ENCODE data around the gene CRYGA.

The CRYGA gene

DNA sequence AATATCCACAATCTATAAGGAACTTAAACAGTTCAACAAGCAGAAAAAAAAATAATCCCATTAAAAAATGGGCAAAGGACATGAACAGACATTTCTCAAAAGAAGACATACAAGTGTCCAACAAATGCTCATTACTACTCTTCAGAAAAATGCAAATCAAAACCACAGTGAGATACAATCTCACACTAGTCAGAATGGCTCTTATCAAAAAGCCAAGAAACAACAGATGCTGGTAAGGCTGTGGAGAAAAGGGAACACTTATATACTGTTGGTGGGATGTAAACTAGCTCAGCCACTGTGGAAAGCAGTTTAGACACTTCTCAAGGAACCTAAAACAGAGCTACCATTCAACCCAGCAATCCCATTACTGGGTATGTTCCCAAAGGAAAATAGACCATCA, 10.2 kb downstream of the CRYGA start:
- Histone ChIP-seq H3K4me2 (ENCODE audit: low read length) (no peak overlapping the region), H3K9me2 (replicated peaks; ENCODE audit: control insufficient read depth, low read length) (no peaks in the 10 kb centered on the region), H3K36me3 (ENCODE audit: control insufficient read depth, low read length) (no peaks in the 10 kb centered on the region), H3K4me1 (ENCODE audit: control insufficient read depth, low read length) (no peaks in the 10 kb centered on the region), H3K27me3 (ENCODE audit: control insufficient read depth, low read length) (no peaks in the 10 kb centered on the region), H4K20me1 (ENCODE audit: control insufficient read depth, insufficient read depth, low read depth, low read length) (no peaks in the 10 kb centered on the region), H3K9me3 (ENCODE audit: control insufficient read depth, insufficient read depth, low read length) (no peaks in the 10 kb centered on the region; the same call in 1 of the 2 replicates), H3K4me3 (ENCODE audit: low read length) (no peak overlapping the region), H3K27ac (ENCODE audit: low read depth, low read length) (no peak overlapping the region), H3K79me2 (ENCODE audit: control insufficient read depth, low read length) (no peaks in the 10 kb centered on the region), H3F3A (ENCODE audit: control insufficient read depth, insufficient read depth) (no peaks in the 10 kb centered on the region)
- TF ChIP-seq, protein P1, sequence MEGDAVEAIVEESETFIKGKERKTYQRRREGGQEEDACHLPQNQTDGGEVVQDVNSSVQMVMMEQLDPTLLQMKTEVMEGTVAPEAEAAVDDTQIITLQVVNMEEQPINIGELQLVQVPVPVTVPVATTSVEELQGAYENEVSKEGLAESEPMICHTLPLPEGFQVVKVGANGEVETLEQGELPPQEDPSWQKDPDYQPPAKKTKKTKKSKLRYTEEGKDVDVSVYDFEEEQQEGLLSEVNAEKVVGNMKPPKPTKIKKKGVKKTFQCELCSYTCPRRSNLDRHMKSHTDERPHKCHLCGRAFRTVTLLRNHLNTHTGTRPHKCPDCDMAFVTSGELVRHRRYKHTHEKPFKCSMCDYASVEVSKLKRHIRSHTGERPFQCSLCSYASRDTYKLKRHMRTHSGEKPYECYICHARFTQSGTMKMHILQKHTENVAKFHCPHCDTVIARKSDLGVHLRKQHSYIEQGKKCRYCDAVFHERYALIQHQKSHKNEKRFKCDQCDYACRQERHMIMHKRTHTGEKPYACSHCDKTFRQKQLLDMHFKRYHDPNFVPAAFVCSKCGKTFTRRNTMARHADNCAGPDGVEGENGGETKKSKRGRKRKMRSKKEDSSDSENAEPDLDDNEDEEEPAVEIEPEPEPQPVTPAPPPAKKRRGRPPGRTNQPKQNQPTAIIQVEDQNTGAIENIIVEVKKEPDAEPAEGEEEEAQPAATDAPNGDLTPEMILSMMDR (IDR thresholded peaks at IDR 0.05; ENCODE audit: low read depth, low read length, poor library complexity, severe bottlenecking), result no peak
- no peak for TF ChIP-seq EZH2phosphoT487 (IDR thresholded peaks at IDR 0.05; ENCODE audit: borderline replicate concordance, low read length)

GRCh38 chr2:208150956-208151355, 12.4 kb downstream of the CRYGA start:
- Histone ChIP-seq H3K27ac (ENCODE audit: low read depth, low read length) (no peak overlapping the region), H3K4me1 (ENCODE audit: control insufficient read depth, low read length) (no peaks in the 10 kb centered on the region), H3K36me3 (ENCODE audit: control insufficient read depth, low read length) (no peaks in the 10 kb centered on the region), H3K27me3 (ENCODE audit: control insufficient read depth, low read length) (no peaks in the 10 kb centered on the region), H3K9me2 (replicated peaks; ENCODE audit: control insufficient read depth, low read length) (no peaks in the 10 kb centered on the region), H4K20me1 (ENCODE audit: control insufficient read depth, insufficient read depth, low read depth, low read length) (no peaks in the 10 kb centered on the region; the same call in 1 of the 2 replicates), H3K9me3 (ENCODE audit: control insufficient read depth, insufficient read depth, low read length) (no peaks in the 10 kb centered on the region; the same call in 1 of the 2 replicates), H3F3A (ENCODE audit: control insufficient read depth, insufficient read depth) (no peaks in the 10 kb centered on the region), H3K4me2 (ENCODE audit: low read length) (no peak overlapping the region), H3K4me3 (ENCODE audit: low read length) (no peak overlapping the region), H3K79me2 (ENCODE audit: control insufficient read depth, low read length) (no peaks in the 10 kb centered on the region)
- no peak for TF ChIP-seq EZH2phosphoT487 (IDR thresholded peaks at IDR 0.05; ENCODE audit: borderline replicate concordance, low read length)
- TF ChIP-seq, protein P1 (IDR thresholded peaks at IDR 0.05; ENCODE audit: low read depth, low read length, poor library complexity, severe bottlenecking), result no peak

- Histone ChIP-seq H3K9me3 (ENCODE audit: control insufficient read depth, insufficient read depth, low read length) (no peaks in the 10 kb centered on the region; the same call in 1 of the 2 replicates), H4K20me1 (ENCODE audit: control insufficient read depth, insufficient read depth, low read depth, low read length) (no peaks in the 10 kb centered on the region; the same call in 1 of the 2 replicates), H3K9me2 (replicated peaks; ENCODE audit: control insufficient read depth, low read length) (no peaks in the 10 kb centered on the region), H3K4me2 (ENCODE audit: low read length) (no peak overlapping the region), H3K79me2 (ENCODE audit: control insufficient read depth, low read length) (no peaks in the 10 kb centered on the region), H3K4me3 (ENCODE audit: low read length) (no peak overlapping the region), H3K27me3 (ENCODE audit: control insufficient read depth, low read length) (no peaks in the 10 kb centered on the region), H3K36me3 (ENCODE audit: control insufficient read depth, low read length) (no peaks in the 10 kb centered on the region), H3F3A (ENCODE audit: control insufficient read depth, insufficient read depth) (no peaks in the 10 kb centered on the region), H3K27ac (ENCODE audit: low read depth, low read length) (no peak overlapping the region), H3K4me1 (ENCODE audit: control insufficient read depth, low read length) (no peaks in the 10 kb centered on the region)
- no peak for TF ChIP-seq EZH2phosphoT487 (IDR thresholded peaks at IDR 0.05; ENCODE audit: borderline replicate concordance, low read length)
Observed at GRCh38 chr2:208150094-208150493, 13.3 kb downstream of the CRYGA start.

- H3K4me1 ChIP-seq (ENCODE audit: control insufficient read depth, low read length), result no peaks in the 10 kb centered on the region
- H3K79me2 ChIP-seq (ENCODE audit: control insufficient read depth, low read length), result no peaks in the 10 kb centered on the region
- no peaks in the 10 kb centered on the region for H3K9me2 ChIP-seq (replicated peaks; ENCODE audit: control insufficient read depth, low read length)
- H3K4me3 ChIP-seq (ENCODE audit: low read length), result no peak overlapping the region
- H3K36me3 ChIP-seq (ENCODE audit: control insufficient read depth, low read length), result no peaks in the 10 kb centered on the region
- H3K27me3 ChIP-seq (ENCODE audit: control insufficient read depth, low read length), result no peaks in the 10 kb centered on the region
- no peaks in the 10 kb centered on the region; the same call in 1 of the 2 replicates for H3K9me3 ChIP-seq (ENCODE audit: control insufficient read depth, insufficient read depth, low read length)
- no peaks in the 10 kb centered on the region; the same call in 1 of the 2 replicates for H4K20me1 ChIP-seq (ENCODE audit: control insufficient read depth, insufficient read depth, low read depth, low read length)
- no peak overlapping the region for H3K27ac ChIP-seq (ENCODE audit: low read depth, low read length)
- no peak overlapping the region for H3K4me2 ChIP-seq (ENCODE audit: low read length)
- H3F3A ChIP-seq (ENCODE audit: control insufficient read depth, insufficient read depth), result no peaks in the 10 kb centered on the region
- no peak for TF ChIP-seq EZH2phosphoT487 (IDR thresholded peaks at IDR 0.05; ENCODE audit: borderline replicate concordance, low read length)
- TF ChIP-seq, protein P1 (IDR thresholded peaks at IDR 0.05; ENCODE audit: low read depth, low read length, poor library complexity, severe bottlenecking), result no peak
Observed at GRCh38 chr2:208148803-208149202, 14.6 kb downstream of the CRYGA start.
